D721Med (cell line): ENCODE measurements around the gene PEMT.

Experiments
- DNase-seq: peaks from one replicate; pipeline ENCODE4 v3.0.0; 2011; ENCODE audit warnings: low spot score; ENCODE audit not compliant: insufficient read length
- FAIRE-seq: peaks from 2 replicates; lab custom pipeline; 2011; peaks lifted over from hg19 to GRCh38; lab: Jason Lieb, UNC
- TF ChIP-seq, protein P1 (sequence below): IDR thresholded peaks from 2 replicates; pipeline ENCODE4 v1.5.1; 2012; ENCODE audit warnings: mild to moderate bottlenecking, control low read depth; ENCODE audit not compliant: insufficient read depth; ENCODE audit errors: missing control alignments

The PEMT gene

DNA sequence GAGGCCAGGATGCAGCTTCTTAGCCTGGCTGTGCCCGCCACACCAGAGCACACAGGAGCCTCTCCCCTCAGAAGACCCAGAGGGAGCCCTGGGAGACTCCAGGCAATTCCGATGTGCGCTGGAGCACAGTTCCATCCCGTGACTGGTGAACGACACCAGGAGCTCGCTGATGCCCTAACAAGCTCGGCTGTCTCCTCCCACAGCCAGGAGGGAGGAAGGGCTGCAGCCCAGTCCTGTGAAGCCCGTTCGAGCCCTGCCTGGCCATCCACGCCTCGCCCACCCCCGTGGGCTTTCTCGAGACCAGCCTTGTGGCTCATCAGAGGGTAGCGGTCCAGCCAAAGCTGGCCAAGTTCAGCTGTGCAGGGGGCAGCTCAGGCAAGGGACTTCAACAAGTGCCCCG, 73.5 kb downstream of the PEMT start:
- FAIRE-seq (no peak), DNase-seq (no peak)
- TF ChIP-seq, protein P1, sequence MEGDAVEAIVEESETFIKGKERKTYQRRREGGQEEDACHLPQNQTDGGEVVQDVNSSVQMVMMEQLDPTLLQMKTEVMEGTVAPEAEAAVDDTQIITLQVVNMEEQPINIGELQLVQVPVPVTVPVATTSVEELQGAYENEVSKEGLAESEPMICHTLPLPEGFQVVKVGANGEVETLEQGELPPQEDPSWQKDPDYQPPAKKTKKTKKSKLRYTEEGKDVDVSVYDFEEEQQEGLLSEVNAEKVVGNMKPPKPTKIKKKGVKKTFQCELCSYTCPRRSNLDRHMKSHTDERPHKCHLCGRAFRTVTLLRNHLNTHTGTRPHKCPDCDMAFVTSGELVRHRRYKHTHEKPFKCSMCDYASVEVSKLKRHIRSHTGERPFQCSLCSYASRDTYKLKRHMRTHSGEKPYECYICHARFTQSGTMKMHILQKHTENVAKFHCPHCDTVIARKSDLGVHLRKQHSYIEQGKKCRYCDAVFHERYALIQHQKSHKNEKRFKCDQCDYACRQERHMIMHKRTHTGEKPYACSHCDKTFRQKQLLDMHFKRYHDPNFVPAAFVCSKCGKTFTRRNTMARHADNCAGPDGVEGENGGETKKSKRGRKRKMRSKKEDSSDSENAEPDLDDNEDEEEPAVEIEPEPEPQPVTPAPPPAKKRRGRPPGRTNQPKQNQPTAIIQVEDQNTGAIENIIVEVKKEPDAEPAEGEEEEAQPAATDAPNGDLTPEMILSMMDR = no peak

DNA sequence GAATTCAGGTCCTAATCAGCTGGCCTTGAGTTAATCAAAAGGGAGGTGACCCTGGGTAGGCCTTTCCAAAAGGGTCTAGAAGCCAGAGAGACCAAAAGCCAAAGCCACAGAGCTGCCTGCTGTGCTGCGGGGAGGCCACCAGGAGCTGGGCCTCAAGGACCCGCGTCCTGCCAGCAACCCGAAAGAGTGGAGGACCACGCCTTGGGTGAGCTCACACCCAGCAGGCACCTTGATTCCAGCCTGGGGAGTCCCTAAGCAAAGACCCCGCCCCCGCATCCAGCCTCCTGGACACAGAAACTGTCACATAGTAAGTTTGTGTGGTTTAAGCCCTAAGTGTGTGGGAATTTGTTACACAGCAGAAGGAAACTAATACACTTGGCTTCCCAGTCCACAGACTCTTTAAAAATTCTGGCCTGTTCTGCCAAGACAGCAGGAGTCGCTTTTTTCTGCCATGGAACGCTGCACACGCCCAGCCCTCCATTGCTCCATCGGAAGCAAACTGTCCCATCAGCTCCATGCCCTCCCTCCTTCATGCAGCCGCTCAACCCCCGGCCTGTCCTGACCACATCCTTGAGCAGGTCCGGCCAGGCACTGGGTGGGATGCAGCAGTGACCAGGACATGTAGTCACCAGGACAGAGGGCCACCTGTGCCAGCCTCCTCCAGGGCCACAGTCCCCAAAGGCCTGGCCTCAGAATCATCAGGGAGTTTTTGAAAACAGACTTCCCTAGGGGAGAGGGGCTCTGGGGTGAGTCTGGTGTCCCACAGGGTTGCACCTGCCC, 74.4 kb downstream of the PEMT start:
- DNase-seq = no peak
- no peak for FAIRE-seq
- TF ChIP-seq, protein P1 = no peak

DNA sequence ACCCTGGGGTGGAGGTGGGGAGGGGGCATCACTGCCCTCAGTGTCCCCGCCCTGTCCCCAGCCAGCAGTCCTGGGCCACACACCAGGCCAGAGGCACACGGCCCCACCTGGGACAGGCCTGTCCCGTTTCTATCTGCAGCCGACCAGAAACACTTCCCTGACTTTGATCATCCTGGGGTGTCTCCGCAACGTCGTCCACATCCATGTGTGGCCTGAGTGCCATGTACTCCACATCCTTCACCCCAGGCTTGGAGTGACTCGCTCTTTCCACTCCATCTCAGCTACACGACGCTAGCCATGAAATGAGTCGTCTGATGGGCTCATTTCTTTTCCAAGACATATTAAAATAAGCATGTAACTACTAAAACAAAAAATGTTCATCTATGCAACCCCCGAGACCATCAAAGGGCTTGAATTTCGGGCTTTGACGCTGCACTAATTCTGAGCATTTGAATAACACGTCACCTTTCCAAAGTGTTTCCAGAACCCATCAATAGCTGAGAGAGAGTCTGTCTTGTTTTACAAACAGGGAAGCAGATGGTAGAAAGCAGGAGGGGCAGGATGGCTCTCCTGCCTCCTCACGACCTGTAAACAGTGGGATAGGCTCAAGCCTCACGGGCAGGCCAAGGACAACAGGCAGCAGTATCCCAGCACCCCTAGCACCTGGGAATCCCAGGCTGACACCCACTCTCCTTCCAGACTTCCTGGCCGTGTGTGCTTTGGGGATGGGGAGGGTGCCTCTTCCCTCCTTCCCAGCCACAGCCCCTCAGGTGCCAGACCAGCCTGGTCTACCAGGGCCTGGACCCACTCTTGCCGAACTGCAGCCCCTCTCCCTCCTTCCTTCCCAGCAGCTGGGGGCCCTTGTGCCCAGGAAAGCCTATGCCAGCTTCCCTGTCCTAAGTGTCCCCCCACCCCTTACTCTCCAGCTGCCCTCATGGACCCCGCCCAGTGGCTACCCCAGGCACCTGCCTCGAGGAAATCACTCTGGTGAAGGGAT, 75.3 kb downstream of the PEMT start:
- FAIRE-seq (no peak), DNase-seq (no peak)
- TF ChIP-seq, protein P1 = no peak

DNA sequence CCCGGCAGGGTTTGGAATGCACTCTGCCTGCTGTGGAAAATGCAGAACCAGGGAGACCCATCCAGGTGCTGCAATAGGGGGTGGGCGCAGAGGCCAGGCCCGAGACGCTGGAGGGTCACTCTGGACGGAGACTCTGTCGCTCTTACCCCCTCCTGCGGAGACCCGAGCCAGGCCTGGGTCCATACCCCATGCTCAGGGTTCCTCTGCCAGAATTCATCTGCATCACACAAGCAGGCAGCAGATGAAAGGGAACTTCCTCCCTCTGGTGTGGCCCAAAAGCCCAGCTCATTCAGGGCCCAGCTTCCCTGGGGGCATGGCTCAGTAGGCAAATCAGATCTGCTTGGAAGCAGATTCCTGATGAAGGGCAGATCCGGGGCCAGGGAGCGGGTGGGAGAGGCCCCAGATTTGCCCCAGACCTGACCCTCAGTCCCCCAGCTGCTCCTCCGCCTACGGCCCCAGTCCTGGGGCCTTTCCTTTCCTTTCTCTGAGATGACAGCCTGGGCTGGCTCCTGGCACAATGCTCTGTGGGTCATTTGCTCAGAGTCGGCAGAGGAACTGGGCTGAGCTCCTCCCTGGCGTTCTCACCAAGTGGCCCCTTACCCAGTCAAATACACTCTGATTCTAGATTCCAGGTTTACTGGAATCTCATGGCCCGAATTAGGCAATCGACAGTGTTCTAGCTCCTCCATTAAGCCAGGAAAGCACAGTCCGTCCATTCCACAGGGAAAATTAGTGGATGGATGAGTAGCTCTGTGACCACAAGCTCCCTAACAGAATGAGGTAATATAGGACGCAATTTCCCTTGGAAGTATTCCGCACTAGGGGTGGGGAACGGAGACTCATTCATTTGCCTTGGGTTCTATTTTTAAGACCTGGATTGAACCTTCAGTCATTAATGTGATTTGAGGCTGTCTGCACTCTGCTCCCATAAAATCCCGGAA, 76.2 kb downstream of the PEMT start:
- TF ChIP-seq, protein P1 = no peak
- no peak for DNase-seq
- no peak for FAIRE-seq

DNA sequence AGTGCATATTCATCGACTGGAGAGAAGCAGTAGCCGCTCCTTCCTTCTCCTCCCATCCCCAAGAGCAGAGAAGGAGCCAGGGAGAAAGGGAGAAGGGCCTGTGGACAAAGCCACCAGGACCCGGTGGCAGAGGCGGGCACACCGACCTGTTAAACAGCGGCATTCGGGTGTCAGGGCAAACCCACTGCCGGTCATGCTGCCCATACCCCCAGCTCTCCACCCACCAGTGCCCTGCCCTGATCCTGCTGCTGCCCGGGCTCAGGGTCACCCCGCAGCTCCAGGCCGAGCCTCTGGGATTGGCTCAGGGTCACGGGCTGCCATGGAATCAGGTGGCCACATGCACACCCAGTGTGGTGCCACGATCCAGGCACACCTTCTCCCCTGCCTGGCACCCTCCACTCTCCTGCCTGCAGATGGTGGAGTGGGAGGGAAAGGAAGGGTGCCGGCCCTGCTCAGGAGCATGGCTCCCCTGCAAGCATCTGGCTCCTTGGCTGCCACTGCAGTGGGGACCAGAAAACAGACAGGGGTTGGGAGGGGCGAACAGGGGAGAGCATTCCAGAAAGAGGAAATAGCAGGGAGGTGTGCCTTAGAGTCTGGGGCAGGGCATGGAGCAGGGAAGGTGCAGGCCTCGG, 77.0 kb downstream of the PEMT start:
- no peak for DNase-seq
- TF ChIP-seq, protein P1 = no peak
- no peak for FAIRE-seq

DNA sequence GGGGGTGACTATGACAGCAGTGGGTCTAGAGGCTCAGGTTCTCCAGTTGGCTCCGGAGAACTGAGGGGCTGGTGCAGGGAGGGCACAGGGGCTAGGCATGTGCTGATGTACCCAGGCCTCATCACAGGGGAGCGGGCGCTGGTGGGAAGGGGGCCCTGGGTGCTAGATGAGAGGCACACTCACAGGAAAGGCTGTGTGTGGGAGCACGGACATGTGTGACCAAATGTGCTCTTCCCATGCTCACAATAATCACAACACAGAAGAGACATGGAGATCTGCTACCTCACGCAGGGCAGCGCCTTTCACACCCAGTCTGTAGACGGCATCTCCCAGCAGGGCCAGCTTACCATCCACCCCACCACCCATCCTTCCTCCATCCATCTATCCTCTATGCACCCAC, 77.9 kb downstream of the PEMT start:
- TF ChIP-seq, protein P1 = no peak
- FAIRE-seq = no peak
- no peak for DNase-seq
